ENCODE results near the gene PEAR1.

The PEAR1 gene

DNA sequence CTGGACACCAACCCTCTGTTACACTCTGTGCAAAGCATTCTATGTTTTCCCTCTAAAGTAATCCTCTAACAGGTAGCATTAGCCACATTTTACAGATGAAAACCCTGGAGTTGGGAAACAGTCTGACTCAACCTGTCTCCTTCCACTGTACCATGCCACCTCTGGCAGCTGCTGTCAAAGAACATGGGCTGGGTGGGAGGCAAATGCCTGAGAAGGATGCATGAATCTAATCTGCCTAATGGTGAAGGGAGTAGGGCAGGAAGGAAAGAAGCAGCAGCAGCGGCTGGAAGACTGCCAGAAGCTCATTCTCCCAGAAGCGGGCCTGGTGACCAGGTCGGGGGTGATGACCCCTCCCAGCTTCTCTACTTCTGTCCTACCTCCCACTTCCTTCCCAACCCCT is 48.7 kb downstream of the PEAR1 start:
- no peak for DNase-seq

DNA sequence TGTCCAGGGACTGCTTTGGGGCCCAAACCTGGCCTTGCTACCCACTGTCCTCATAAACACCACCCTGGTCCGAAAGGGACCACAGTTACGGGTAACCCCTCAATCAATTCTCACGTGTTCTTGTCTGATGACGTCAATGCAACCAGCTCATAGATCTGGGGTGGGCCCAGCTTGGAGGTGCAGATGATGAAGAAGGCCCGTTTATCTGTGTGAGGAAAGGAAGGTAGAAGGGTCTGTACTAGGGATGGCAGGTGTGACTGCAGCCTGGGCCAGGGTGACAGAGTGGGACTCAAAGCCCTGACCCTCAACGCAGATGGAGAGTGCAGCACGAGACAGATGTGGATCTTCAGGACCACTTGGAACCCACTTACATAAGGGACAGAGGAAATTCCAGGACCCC is 49.1 kb downstream of the PEAR1 start:
- DNase-seq: no peak

DNA sequence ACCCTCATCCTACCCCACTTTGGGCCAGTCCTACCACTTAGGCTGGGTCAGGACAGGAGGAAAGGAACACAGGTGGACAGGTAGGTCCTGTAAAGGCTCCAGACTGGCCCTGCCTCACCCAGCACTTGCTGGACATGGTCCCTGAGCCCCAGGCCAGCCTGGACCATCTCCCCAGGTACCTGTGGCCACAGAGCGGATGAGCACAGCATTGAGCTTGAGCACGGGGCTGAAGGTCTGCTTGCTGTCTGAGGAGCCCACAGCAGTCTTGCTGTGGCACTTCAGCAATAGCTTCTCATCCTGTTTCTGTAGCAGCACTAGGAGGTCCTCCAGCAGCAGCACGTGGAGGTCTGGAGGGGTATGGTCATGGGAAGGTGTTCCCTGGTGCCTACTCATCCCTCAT is 50.2 kb downstream of the PEAR1 start:
- no peak for DNase-seq

DNA sequence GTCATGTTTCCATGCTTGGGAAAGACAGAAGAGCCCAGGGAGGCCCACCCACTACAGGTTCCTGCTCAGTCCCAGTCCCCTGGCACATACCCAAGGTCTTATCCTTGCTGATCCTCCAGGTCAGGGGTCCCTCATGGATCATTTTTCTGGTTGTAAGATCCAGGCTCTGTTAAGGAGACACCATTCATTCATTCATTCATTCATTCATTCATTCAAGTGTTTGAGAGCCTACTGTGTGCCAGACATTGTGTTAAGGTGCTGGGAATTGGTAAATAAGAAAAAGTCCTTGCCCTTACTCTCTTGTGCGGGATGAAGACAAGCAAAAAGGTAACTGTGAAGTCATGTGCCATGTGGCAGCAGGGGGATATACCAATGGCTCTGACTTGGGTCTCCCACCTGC is 50.8 kb downstream of the PEAR1 start:
- DNase-seq: no peak

DNA sequence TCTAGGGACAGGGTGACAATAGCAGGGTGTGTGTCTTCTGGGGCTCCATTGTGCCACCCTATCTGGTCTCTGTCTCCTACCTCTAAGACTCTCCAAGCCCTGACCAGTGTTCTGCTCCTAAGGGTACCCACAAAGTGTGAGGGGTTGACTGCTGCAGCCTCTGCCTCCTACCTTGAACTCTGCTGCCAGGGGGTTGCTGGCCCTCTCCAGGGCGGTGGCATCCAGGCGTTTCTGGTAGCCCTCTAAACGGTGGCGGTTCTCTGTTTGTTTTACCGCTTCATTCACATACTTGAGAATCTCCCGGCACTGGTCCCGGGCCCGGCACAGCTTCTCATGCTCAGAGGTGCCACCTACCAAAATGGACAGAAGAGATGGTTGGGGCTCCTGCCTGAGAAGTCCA is 51.3 kb downstream of the PEAR1 start:
- no peak for DNase-seq

DNA sequence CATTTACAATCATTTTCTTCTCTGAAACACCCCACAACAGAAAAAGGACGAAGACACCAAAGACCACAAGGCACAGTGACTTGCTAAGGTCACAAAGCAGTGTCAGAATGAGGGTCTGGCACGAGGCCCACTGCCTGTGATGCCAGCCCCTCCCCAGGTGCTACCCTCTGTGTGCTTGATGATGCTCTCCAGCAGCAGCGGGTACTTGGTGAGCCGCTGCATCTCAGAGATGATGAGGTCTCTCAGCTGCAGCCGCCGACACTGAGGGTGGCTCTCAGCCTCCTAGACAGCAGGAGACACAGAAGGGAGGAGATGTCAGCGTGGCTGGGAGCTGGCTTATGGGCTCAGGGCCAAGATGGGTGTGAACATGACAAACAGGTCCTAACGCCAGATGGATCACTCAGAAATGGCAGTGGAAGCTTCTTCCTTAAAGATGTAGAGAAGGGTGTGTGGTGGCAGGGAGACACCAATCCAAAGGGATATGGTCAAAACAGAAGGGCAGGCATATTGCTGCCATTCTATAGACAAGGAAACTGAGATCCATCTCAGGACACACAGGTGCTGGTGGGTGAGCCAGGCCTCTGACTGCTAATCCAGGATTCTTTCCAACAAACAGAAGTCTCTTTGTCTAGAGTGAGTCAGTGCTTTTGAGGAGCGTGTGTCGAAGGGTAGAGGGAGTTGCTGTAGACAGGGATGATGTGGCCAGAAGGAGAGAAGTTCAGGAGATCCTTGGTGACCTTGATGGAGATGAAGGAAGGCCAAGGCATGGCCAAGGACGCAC is 52.6 kb downstream of the PEAR1 start:
- no peak for DNase-seq

DNA sequence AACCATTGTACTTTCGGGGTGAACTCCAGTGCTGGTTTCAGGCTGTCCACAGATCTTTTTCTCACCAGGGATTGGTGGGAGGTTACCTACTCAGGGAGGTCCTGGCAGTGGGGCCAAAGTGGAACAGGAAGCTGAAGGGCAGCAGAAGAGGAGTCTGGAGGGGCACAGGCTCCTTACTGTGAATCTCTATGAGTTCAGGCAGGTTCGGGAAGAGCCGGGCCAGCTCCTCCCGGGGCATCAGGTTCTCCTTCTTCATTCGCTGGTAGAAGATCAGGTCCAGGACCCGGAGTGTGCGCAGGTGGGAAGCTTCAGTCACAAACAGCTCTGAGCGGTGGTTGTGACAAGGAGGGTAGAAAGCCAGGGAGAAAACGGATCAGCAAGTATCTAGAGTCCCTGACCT is 53.6 kb downstream of the PEAR1 start:
- no peak for DNase-seq

- DNase-seq: no peak
These were observed 54.5 kb downstream of the PEAR1 start for GRCh38 chr1:156947818-156948525.

DNA sequence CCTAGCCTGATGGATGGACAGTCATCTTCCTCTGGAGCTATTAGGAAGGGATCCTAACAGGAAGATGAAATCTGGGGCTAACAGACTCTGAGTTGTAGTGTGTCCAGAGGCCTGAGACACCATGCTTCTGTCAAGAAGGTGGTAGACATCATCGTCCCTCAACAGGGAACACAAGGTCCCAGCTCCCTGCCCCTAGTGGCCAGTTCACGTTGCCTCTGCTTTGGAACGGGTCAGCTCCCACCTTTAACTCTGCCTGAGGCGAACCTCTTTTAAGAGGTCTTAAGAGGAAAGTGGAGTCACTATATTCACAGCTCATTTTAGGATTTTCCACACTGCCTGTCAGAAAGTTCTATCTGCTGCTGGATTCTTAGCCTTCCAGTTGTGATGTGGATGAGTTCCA is 55.2 kb downstream of the PEAR1 start:
- no peak for DNase-seq

- no peak for DNase-seq
These were observed 55.6 kb downstream of the PEAR1 start for GRCh38 chr1:156949127-156949526.

- no peak for DNase-seq
These were observed 57.9 kb downstream of the PEAR1 start for GRCh38 chr1:156951371-156951770.

- DNase-seq: no peak
These were observed 60.1 kb downstream of the PEAR1 start for GRCh38 chr1:156953571-156953970.

DNA sequence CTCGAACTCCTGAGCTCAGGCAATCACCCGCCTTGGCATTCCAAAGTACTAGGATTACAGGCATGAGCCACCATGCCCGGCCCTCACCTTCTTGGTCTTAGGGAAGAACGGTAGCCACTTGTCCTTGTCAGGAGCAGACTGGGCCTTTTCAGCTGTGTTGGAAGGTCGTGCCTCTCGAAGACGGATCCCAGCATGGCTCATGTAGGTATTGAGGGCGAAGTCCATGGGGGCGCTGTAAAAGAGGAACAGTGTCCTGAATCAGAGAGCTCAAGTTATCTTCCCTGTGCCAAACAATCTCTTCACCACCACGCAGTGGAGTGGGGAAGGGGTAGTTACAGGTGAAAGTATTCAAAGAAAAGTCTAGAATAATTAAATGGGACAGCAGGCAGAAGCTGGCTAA is 62.8 kb downstream of the PEAR1 start:
- no peak for DNase-seq

DNA sequence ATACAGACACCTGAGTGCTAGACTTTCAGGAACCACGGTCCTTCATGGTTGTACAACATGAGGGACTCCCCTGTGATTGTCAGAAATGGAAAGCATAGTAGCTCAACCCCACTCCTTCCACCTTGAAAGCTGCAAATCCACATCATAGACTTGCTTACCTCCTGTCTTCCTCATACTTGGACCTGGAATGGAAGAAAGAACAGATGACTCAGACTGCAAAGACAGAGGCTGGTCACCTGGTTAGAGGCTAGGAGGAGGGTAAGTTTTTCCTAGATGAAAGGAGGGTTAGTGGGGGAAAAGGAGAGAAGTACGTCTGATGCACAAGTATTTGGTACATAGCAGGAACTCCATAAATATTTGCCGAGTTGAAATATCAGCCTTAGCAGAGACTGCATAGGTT is 64.1 kb downstream of the PEAR1 start:
- DNase-seq: no peak

- DNase-seq: no peak
These were observed 64.8 kb downstream of the PEAR1 start for GRCh38 chr1:156958247-156958714.

DNA sequence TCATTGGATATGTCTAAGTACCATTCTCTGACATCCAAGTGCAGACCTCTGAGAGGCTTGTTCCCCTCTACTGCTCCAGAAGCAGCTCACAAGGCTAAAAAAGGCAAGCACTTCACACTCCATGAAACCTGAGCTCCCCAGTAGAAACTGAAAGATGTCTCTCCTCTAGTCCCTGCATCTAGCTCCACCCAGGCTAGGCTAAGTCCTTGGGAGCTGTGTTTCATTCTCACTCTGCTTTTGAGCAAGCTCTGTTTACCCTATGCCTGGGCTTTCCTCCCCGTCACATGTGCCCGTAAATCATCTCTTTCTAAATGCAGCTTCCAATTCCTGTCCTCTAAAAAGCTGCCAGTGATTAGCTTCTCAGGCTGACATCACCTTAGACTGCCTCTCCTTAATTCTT is 65.9 kb downstream of the PEAR1 start:
- no peak for DNase-seq

- no peak for DNase-seq
These were observed 66.4 kb downstream of the PEAR1 start for GRCh38 chr1:156959925-156960324.

GRCh38 chr1:156961709-156962108 is 68.2 kb downstream of the PEAR1 start:
- DNase-seq: no peak

GRCh38 chr1:156963621-156964020 is 70.1 kb downstream of the PEAR1 start:
- no peak for DNase-seq

- DNase-seq: no peak
These were observed 70.9 kb downstream of the PEAR1 start for GRCh38 chr1:156964441-156964840.

All from NCI-H1092 (cell line).